Measurements from ENCODE around the gene GOLT1A. TPM values are rescaled to one million over a fixed set of nuclear protein-coding genes. Genes with fewer than 3 reads are reported as not detected.

The GOLT1A gene
- total RNA-seq, 2 donors from 2014 or later: not detected

DNA sequence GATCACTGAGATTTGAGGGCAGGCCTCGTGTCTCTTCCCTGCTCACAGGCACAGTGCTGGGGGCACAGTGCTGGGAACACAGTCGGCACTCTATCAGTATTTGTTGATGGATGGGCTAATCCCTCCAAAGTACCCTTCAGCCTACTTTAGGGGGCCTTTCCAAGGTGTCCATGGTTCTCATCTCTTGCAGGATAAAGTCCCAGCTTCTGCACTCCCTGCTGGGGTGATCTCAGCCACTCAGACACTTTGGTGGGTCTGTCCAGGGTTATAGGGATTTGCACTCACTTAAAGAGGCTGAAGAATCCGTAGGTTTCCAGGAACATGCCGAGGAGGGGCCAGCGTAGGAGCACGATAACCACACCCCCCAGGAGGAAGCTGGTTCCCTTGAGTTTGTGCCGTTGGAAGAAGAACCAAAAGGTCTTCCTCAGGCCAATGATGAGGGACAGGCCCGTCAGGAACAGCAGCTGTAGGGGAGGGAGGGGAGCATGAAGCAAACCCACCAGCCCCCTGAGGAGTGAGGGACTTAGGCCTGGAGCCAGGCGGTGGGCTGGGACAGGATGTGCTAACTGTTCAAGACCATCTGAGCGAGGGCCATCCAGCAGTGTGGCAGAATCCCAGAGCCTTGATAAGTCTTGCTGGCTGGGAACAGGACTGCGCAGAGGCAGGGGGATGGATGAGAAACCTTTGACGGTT is 12.3 kb downstream of the GOLT1A start:
- H3K4me3 ChIP-seq: no peak overlapping the region
- no peaks in the 10 kb centered on the region for H3K9me3 ChIP-seq
- H3K4me1 ChIP-seq (ENCODE audit: control insufficient read depth in 1 of 2, low read depth in 2 of 2): no peaks in the 10 kb centered on the region
- H3K27ac ChIP-seq: no peak overlapping the region
- TF ChIP-seq, protein P1, sequence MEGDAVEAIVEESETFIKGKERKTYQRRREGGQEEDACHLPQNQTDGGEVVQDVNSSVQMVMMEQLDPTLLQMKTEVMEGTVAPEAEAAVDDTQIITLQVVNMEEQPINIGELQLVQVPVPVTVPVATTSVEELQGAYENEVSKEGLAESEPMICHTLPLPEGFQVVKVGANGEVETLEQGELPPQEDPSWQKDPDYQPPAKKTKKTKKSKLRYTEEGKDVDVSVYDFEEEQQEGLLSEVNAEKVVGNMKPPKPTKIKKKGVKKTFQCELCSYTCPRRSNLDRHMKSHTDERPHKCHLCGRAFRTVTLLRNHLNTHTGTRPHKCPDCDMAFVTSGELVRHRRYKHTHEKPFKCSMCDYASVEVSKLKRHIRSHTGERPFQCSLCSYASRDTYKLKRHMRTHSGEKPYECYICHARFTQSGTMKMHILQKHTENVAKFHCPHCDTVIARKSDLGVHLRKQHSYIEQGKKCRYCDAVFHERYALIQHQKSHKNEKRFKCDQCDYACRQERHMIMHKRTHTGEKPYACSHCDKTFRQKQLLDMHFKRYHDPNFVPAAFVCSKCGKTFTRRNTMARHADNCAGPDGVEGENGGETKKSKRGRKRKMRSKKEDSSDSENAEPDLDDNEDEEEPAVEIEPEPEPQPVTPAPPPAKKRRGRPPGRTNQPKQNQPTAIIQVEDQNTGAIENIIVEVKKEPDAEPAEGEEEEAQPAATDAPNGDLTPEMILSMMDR (IDR thresholded peaks at IDR 0.05): no peak
- ATAC-seq (ENCODE audit: insufficient number of reproducible peaks, low FRiP score, low read depth) (no peak), DNase-seq (ENCODE audit: low spot score) (no peak)
- no peaks in the 10 kb centered on the region for H3K36me3 ChIP-seq
- peaks cover 1% of the 10 kb centered on the region for H3K27me3 ChIP-seq (replicated peaks; ENCODE audit: insufficient read depth)

GRCh38 chr1:204199579-204199978 is 14.2 kb downstream of the GOLT1A start:
- no peaks in the 10 kb centered on the region for H3K4me1 ChIP-seq (ENCODE audit: control insufficient read depth in 1 of 2, low read depth in 2 of 2)
- no peak overlapping the region for H3K4me3 ChIP-seq
- TF ChIP-seq, protein P1 (IDR thresholded peaks at IDR 0.05): no peak
- no peak overlapping the region for H3K27ac ChIP-seq
- no peaks in the 10 kb centered on the region for H3K36me3 ChIP-seq
- H3K27me3 ChIP-seq (replicated peaks; ENCODE audit: insufficient read depth): no peaks in the 10 kb centered on the region
- DNase-seq (ENCODE audit: low spot score) (no peak), ATAC-seq (ENCODE audit: insufficient number of reproducible peaks, low FRiP score, low read depth) (no peak)
- H3K9me3 ChIP-seq: no peaks in the 10 kb centered on the region

DNA sequence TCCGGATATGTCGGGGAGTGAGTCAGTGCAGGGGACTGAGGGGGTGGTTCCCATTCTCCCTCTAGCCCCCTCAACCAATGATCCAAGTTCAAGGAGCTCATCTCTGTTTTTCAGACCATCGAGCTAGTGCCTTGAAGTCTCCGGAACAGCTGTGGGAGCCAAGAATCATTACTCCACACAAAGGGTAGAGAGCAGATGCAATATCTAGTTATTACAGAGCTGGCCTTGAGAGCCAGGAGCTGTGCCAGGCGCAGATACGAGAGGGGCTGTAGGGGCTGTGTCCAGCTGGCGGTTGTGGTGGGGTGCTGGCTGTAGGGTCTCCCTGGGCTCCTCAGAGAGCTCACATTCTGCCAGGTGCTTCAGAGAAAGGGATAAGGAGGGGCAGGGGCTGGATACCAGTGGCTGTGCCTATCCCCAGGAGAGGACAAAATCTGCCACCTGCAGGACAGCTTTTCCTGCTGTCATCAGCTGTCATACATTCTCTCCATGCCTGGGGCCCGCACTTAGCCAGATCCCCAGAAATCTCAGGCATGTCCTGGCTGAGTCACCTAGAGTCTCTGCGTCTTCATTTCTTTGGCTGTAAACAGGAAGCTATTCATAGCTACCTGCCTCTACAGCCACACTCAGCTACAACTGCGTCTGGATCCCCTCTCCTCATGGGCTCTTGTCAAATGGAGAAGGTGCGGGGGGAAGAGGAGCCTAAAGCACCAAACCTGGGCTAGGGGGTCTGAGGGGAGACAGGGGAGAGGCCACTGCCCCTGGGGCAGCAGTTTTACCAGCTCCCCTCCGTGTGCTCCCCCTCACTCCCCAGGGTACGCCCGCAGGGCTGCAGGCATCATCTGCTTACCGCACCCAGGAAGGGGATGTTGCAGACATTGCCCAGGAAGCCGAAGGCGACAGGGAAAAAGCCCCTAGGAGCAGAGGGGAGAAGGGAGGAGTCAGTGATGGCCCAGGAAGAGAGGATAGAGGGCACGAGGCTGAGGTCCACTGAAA is 15.1 kb downstream of the GOLT1A start:
- H3K27ac ChIP-seq: no peak overlapping the region
- no peaks in the 10 kb centered on the region for H3K36me3 ChIP-seq
- TF ChIP-seq, protein P1 (IDR thresholded peaks at IDR 0.05): no peak
- H3K4me3 ChIP-seq: no peak overlapping the region
- ATAC-seq (ENCODE audit: insufficient number of reproducible peaks, low FRiP score, low read depth) (no peak), DNase-seq (ENCODE audit: low spot score) (no peak)
- H3K9me3 ChIP-seq: no peaks in the 10 kb centered on the region
- H3K4me1 ChIP-seq (ENCODE audit: control insufficient read depth in 1 of 2, low read depth in 2 of 2): no peaks in the 10 kb centered on the region
- no peaks in the 10 kb centered on the region for H3K27me3 ChIP-seq (replicated peaks; ENCODE audit: insufficient read depth)

DNA sequence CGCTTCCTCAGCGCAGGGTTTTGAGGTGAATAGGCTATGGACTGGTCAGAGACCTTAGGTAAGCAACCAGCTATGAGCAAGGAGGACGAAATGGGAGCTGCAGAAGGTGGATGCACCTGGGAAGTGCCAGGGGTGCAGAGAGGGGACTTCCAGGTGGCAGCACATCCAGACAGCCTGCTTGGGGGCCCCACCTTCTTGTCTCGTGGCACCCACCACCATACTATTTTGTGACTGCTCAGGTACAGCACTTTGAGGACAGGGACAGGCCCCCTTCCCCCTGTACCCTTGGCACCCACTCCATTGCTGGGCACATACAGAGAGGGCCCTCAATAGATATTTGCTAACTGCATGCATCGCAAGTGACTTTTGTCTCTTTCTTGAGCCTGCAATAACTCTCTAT is 16.7 kb downstream of the GOLT1A start:
- no peaks in the 10 kb centered on the region for H3K9me3 ChIP-seq
- no peak overlapping the region for H3K27ac ChIP-seq
- no peak overlapping the region for H3K4me3 ChIP-seq
- ATAC-seq (ENCODE audit: insufficient number of reproducible peaks, low FRiP score, low read depth) (no peak), DNase-seq (ENCODE audit: low spot score) (no peak)
- H3K36me3 ChIP-seq: no peaks in the 10 kb centered on the region
- H3K27me3 ChIP-seq (replicated peaks; ENCODE audit: insufficient read depth): no peaks in the 10 kb centered on the region
- H3K4me1 ChIP-seq (ENCODE audit: control insufficient read depth in 1 of 2, low read depth in 2 of 2): no peaks in the 10 kb centered on the region
- TF ChIP-seq, protein P1 (IDR thresholded peaks at IDR 0.05): no peak

All from thoracic aorta (tissue), 2 donors.